H7 (cell line): ENCODE measurements around the gene DAP. TPM values are rescaled to one million over a fixed set of nuclear protein-coding genes. Genes with fewer than 3 reads are reported as not detected.
A peak's percentile ranks its signal among the peaks of the same experiment; 100 is the strongest.

Experiments
- DNase-seq: peaks from one replicate; pipeline ENCODE4 v3.0.0; 2012
- H3K27me3 ChIP-seq: 2 replicates; pipeline ENCODE4 v1.6.0; 2011; ENCODE audit warnings: mild to moderate bottlenecking, low read length; ENCODE audit not compliant: control insufficient read depth, insufficient read depth
- H3K36me3 ChIP-seq: replicated peaks from 2 replicates; pipeline ENCODE4 v1.5.1; 2011; ENCODE audit warnings: low read length; ENCODE audit not compliant: control insufficient read depth, insufficient read depth
- H3K4me3 ChIP-seq: 2 replicates; pipeline ENCODE4 v1.5.1; 2011; ENCODE audit warnings: low read depth, mild to moderate bottlenecking, control low read depth, low read length, moderate library complexity; ENCODE audit not compliant: insufficient read depth
- total RNA-seq: library from RNA; depleted of rRNA; stranded (reverse); fragments of >200 nt; shearing (Covaris generic); gene quantifications from 2 replicates; pipeline ENCODE4 v1.2.3, GENCODE V29; 2014

DAP gene
- total RNA-seq, 1 experiment from 2014 or later, result 10.5 TPM

GRCh38 chr5:10662661-10663488 is 98.2 kb downstream of the DAP start:
- H3K36me3 ChIP-seq, result no peaks in the 10 kb centered on the region
- H3K4me3 ChIP-seq, result no peak overlapping the region
- DNase-seq, result peak; percentile 71
- no peaks in the 10 kb centered on the region for H3K27me3 ChIP-seq

- no peaks in the 10 kb centered on the region for H3K36me3 ChIP-seq
- no peaks in the 10 kb centered on the region for H3K27me3 ChIP-seq
- no peak for DNase-seq
- H3K4me3 ChIP-seq, result no peak overlapping the region
Measured at GRCh38 chr5:10662083-10662482, 99.0 kb downstream of the DAP start.

- no peak for DNase-seq
- no peaks in the 10 kb centered on the region for H3K36me3 ChIP-seq
- H3K27me3 ChIP-seq, result no peaks in the 10 kb centered on the region
- H3K4me3 ChIP-seq, result no peak overlapping the region
Measured at GRCh38 chr5:10661401-10661800, 99.6 kb downstream of the DAP start.

DNA sequence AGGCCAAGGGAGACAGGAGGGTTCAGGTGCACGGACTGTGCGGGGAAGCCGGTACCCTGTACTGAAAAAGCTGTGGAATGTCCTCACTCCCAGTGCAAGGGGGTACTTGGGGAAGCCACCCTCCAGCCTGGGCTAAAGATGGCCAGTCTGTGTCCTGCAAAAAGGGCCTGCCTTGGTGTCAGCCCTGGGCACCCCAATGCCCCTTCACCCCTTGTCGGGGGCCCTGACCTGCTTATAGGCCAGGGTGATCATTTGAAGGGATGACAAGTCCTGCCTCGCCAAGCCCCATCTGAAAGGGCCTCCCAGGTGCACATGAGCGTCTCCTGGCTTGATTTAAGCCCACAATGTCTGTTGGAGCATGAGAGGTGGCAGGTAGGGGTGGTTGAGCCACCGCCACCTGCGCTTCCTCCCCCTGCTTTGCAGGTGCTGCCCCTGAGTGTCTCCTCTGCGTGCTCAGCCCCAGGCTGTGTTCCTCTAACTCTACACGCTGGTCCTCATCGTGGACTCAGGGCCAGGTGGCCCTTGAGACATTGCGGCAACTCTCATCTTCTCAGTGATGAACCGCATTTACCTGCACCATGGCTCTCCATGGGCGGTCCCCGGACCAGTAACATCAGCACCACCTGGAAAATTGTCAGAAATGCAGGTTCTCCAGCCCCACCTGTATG is 100.2 kb downstream of the DAP start:
- Histone ChIP-seq H3K36me3 (no peaks in the 10 kb centered on the region), H3K4me3 (no peak overlapping the region), H3K27me3 (no peaks in the 10 kb centered on the region)
- DNase-seq, result no peak

- Histone ChIP-seq H3K4me3 (no peak overlapping the region), H3K27me3 (no peaks in the 10 kb centered on the region), H3K36me3 (no peaks in the 10 kb centered on the region)
- DNase-seq, result no peak
Measured at GRCh38 chr5:10660135-10660534, 100.9 kb downstream of the DAP start.

- no peaks in the 10 kb centered on the region for H3K27me3 ChIP-seq
- H3K4me3 ChIP-seq, result no peak overlapping the region
- no peaks in the 10 kb centered on the region for H3K36me3 ChIP-seq
- no peak for DNase-seq
Measured at GRCh38 chr5:10658265-10658664, 102.8 kb downstream of the DAP start.

GRCh38 chr5:10655972-10656830 is 104.8 kb downstream of the DAP start:
- H3K4me3 ChIP-seq, result no peak overlapping the region
- peak; percentile 29 for DNase-seq
- H3K36me3 ChIP-seq, result no peaks in the 10 kb centered on the region
- no peaks in the 10 kb centered on the region for H3K27me3 ChIP-seq

- Histone ChIP-seq H3K4me3 (no peak overlapping the region), H3K36me3 (no peaks in the 10 kb centered on the region), H3K27me3 (no peaks in the 10 kb centered on the region)
- peak; percentile 73 for DNase-seq
Measured at GRCh38 chr5:10655161-10655971, 105.7 kb downstream of the DAP start.

DNA sequence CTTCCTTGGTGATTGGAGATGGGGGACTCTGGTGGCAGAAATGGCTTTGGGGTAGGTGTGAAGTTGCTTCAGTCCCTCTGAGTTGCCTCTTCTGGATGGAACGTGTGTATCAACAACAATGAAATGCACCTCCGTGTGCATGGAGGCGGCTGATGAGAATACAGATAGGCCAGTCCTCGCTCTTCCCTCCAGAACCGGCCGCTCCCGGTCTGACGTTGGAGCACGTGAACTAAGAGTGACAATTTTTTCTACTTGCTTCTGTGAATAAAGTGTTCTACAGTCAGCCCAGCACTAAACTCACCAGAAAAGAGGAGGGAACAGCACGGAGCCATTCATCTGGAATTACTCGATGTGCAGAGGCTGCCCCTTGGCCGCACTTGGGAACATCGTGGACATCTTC is 106.5 kb downstream of the DAP start:
- no peak overlapping the region for H3K4me3 ChIP-seq
- no peaks in the 10 kb centered on the region for H3K27me3 ChIP-seq
- H3K36me3 ChIP-seq, result no peaks in the 10 kb centered on the region
- no peak for DNase-seq

DNA sequence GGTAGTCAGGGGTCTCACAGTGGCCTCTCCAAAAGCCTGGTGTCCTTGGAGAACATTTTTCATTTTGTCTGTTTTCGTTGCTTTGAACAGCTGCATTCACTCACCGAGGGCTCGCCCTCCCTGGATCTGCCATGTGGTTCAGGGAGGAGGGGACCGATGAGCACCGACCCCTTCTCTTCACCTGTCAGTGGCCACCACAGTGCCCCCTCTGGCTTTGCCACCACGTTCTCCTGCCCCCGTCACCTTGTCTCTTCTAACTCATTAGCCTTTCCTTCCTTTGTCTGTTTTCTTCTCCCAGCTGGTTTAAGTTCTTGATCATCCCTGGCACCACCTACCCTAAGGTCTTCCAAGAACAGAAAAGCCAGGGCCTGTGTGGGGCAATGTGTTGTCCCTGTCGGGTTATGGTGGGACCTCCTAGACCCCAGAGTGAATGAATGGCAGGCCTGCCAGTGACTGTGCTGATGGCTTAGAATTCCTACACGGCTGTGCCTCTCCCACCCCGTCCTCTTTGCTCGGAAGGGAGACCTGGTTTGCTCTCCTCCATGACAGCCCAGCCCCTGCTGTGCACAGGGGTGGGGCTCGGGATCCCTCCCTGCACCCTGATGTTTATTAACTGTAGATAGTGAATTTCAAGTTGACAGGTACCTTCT is 107.2 kb downstream of the DAP start:
- peak; percentile 30 for DNase-seq
- H3K27me3 ChIP-seq, result no peaks in the 10 kb centered on the region
- H3K36me3 ChIP-seq, result no peaks in the 10 kb centered on the region
- no peak overlapping the region for H3K4me3 ChIP-seq

DNA sequence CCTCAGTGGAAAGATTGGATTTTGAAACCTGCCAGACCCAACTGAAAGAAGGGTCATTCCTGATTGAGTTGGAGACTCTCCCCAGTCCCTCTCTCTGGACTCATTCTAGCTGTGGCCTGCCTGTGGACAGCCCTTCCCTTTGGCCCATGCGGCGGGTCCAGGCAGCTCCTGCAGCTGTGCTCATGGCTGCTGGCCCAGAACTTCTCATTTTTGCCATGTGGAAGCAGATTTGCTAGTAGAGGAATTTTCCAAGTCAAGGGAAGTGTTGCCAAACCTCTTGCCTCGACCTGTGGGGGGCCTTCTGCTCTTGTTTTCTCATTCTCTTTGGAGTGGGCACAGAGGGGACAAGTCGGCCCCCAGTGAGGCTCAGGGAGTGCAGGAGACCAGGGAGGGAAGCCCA is 108.0 kb downstream of the DAP start:
- no peak overlapping the region for H3K4me3 ChIP-seq

GRCh38 chr5:10652606-10653005 is 108.4 kb downstream of the DAP start:
- Histone ChIP-seq H3K27me3 (no peaks in the 10 kb centered on the region), H3K4me3 (no peak overlapping the region), H3K36me3 (no peaks in the 10 kb centered on the region)
- no peak for DNase-seq

More for the DNA sequence above, 108.0 kb downstream of the DAP start:
- no peak for DNase-seq
- Histone ChIP-seq H3K36me3 (no peaks in the 10 kb centered on the region), H3K27me3 (no peaks in the 10 kb centered on the region)

GRCh38 chr5:10652151-10652550 is 108.9 kb downstream of the DAP start:
- DNase-seq, result peak; percentile 48
- H3K4me3 ChIP-seq, result no peak overlapping the region
- no peaks in the 10 kb centered on the region for H3K36me3 ChIP-seq
- H3K27me3 ChIP-seq, result no peaks in the 10 kb centered on the region
